Bronchial epithelial cell (primary cell): Measurements from ENCODE around the gene B3GNT9. TPM values are rescaled to one million over a fixed set of nuclear protein-coding genes. Genes with fewer than 3 reads are reported as not detected.

Experiments used
- DNase-seq: peaks from one replicate; pipeline ENCODE4 v3.0.0-alpha.2; 2010; ENCODE audit warnings: low read depth
- FAIRE-seq: peaks from 2 replicates; lab custom pipeline; 2011; peaks lifted over from hg19 to GRCh38; lab: Jason Lieb, UNC
- H3K27me3 ChIP-seq: 2 replicates; pipeline ENCODE4 v1.5.1; 2011; ENCODE audit warnings: low read length; ENCODE audit not compliant: control insufficient read depth, insufficient read depth
- H3K36me3 ChIP-seq: 2 replicates; pipeline ENCODE4 v1.5.1; 2011; ENCODE audit warnings: low read length; ENCODE audit not compliant: control insufficient read depth, insufficient read depth
- H3K4me3 ChIP-seq: 2 replicates; pipeline ENCODE4 v1.5.1; 2011; ENCODE audit warnings: mild to moderate bottlenecking, low read depth, low read length, control low read depth
- CTCF ChIP-seq: IDR thresholded peaks from 2 replicates; pipeline ENCODE4 v1.5.1; 2011; ENCODE audit warnings: mild to moderate bottlenecking, moderate library complexity, low read length, control low read depth, inconsistent platforms; ENCODE audit not compliant: insufficient read depth, severe bottlenecking
- total RNA-seq: library from RNA; depleted of rRNA; stranded (reverse); fragments of >200 nt; gene quantifications from 2 replicates; pipeline ENCODE4 v1.2.1, GENCODE V29; 2014

The B3GNT9 gene
- total RNA-seq, 1 donor from 2014 or later, result 8.7 TPM

- no peak overlapping the region for H3K4me3 ChIP-seq
- H3K36me3 ChIP-seq, result peaks cover 2% of the 10 kb centered on the region
- FAIRE-seq (no peak), DNase-seq (peak; percentile 59)
- no peak for TF ChIP-seq CTCF
- no peaks in the 10 kb centered on the region for H3K27me3 ChIP-seq
These were observed 7.3 kb upstream of the B3GNT9 start for GRCh38 chr16:67157892-67158635.

- FAIRE-seq (no peak), DNase-seq (no peak)
- no peak overlapping the region for H3K4me3 ChIP-seq
- TF ChIP-seq CTCF, result no peak
- H3K27me3 ChIP-seq, result no peaks in the 10 kb centered on the region
- peaks cover 2% of the 10 kb centered on the region for H3K36me3 ChIP-seq
These were observed 6.4 kb upstream of the B3GNT9 start for GRCh38 chr16:67157106-67157748.

- H3K27me3 ChIP-seq, result no peaks in the 10 kb centered on the region
- DNase-seq, result no peak
- TF ChIP-seq CTCF, result no peak
- H3K4me3 ChIP-seq, result no peak overlapping the region
- no peak for FAIRE-seq
- no peaks in the 10 kb centered on the region for H3K36me3 ChIP-seq
These were observed 5.5 kb upstream of the B3GNT9 start for GRCh38 chr16:67156143-67156844.

- no peaks in the 10 kb centered on the region for H3K36me3 ChIP-seq
- TF ChIP-seq CTCF, result peak; percentile 94
- DNase-seq, result peak; percentile 46
- FAIRE-seq, result no peak
- H3K4me3 ChIP-seq, result no peak overlapping the region
- no peaks in the 10 kb centered on the region for H3K27me3 ChIP-seq
These were observed 4.7 kb upstream of the B3GNT9 start for GRCh38 chr16:67155295-67156142.

DNA sequence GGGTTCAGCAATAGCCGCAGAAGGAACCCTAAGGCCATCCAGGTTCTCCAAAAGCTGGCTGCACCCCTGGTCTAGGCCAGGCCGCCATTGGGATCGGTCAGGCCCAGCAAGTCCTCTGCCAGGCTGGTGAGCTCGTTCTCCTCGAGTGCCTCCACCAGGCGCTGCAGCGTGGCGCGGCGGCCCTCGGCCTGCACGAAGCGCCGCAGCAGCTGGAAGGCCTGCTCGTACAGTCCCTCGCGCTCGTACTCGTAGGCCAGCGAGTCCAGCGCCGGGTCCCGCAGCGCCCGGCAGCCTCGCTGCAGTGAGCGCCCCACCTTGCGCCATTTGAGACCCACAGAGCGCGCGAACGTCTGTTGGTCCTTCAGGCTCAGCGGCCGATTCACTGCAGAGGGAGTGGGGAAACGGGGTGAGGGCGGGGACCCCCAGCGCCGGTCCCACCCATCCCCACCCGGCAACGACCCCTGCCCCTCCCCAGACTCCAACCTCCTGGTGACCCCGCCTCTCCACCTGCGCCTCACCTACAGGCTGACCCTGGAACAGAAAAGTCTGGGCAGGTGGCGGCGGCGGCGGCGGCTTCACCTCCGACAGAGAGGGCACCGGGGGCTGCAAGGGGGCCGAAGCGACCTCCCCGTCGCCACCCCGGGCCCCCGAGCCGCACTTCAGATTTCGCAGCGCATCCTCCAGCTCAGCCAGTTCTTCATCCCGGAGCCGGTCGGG is 3.9 kb upstream of the B3GNT9 start:
- Histone ChIP-seq H3K27me3 (no peaks in the 10 kb centered on the region), H3K36me3 (no peaks in the 10 kb centered on the region), H3K4me3 (no peak overlapping the region)
- FAIRE-seq (no peak), DNase-seq (no peak)
- no peak for TF ChIP-seq CTCF
